ENCODE data around the gene EGLN2.
"Not testable (repeated sequence)": the region's sequence is repeated elsewhere in the genome, so short reads cannot be mapped to it uniquely, and the experiment has no call there.

DNA sequence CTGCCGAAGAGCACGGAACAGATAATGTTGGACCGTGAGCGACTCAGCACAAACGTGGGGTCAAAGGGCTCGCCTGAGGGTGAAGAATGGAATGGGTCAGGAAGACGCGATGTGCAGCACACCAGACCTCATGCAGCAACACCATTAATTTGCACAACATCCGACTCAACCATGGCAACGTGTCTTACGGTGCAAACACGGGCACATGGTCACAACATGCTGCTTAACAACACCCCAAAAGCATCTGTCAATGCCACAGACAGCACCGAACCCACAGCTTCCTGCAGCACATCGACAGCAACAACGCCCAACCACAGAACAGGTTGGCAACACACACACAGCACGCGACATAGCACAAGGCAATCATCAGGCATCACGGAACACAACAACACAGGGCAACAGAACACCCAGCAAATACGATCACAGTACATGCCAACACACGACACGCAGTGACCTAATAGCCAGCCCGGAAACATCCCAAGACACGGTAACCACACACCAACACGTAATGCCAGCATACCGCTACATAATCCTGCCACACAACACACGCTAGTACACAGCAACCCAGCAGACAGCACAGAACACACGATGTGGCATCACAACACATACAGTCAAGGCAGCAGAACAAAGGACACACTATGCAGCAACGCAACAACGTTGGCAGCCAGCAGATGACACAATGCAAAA, 27.9 kb downstream of the EGLN2 start:
- TF ChIP-seq, protein P1, sequence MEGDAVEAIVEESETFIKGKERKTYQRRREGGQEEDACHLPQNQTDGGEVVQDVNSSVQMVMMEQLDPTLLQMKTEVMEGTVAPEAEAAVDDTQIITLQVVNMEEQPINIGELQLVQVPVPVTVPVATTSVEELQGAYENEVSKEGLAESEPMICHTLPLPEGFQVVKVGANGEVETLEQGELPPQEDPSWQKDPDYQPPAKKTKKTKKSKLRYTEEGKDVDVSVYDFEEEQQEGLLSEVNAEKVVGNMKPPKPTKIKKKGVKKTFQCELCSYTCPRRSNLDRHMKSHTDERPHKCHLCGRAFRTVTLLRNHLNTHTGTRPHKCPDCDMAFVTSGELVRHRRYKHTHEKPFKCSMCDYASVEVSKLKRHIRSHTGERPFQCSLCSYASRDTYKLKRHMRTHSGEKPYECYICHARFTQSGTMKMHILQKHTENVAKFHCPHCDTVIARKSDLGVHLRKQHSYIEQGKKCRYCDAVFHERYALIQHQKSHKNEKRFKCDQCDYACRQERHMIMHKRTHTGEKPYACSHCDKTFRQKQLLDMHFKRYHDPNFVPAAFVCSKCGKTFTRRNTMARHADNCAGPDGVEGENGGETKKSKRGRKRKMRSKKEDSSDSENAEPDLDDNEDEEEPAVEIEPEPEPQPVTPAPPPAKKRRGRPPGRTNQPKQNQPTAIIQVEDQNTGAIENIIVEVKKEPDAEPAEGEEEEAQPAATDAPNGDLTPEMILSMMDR (IDR thresholded peaks at IDR 0.05): not testable (repeated sequence)
- not testable (repeated sequence) for TF ChIP-seq EP300, POLR2A, POLR2AphosphoS5 (IDR thresholded peaks at IDR 0.05)

Measured in sigmoid colon (tissue), 4 donors.